GM03348 (cell line): Measurements from ENCODE around the gene PHYKPL.
"Not testable (repeated sequence)": the region's sequence is repeated elsewhere in the genome, so short reads cannot be mapped to it uniquely, and the experiment has no call there.

ENCODE experiments used
- DNase-seq: peaks from one replicate; pipeline ENCODE4 v3.0.0; 2012; ENCODE audit warnings: low spot score

Gene PHYKPL

DNA sequence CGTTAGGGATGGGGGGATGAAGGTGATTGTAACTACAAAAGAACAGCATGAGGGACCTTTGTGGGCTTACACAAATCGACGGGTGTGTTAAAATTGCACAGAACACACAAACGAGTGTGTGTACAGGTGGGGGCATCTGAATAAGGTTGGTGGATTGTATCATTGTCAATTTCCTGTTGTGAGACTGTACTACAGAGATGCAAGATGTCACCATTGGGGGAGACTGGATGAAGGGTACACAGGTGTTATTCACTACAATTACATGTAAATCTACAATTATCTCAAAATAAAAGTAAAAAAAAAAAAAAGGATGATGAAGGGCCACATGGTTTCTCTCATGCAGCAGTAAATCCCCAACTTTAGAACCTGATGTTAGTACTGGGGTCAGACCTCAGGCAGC is 31.4 kb upstream of the PHYKPL start:
- DNase-seq, result no peak

GRCh38 chr5:178261666-178262600 is 29.3 kb upstream of the PHYKPL start:
- DNase-seq, result no peak

GRCh38 chr5:178259623-178260536 is 27.3 kb upstream of the PHYKPL start:
- DNase-seq, result no peak

- DNase-seq, result no peak
These were observed 25.0 kb upstream of the PHYKPL start for GRCh38 chr5:178257650-178258049.

- no peak for DNase-seq
These were observed 24.1 kb upstream of the PHYKPL start for GRCh38 chr5:178256746-178257145.

DNA sequence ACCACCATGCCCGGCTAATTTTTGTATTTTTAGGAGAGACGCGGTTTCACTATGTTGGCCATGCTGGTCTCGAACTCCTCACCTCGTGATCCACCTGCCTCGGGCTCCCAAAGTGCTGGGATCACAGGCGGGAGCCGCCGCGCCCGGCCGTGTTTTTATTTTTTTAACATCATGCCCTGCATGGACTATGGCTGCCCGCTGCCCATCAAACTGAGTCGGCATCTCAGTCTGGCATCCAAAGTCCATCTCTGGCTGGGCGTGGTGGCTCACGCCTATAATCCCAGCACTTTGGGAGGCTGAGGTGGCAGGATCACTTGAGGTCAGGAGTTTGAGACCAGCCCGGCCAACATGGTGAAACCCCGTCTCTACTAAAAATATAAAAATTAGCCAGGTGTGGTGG is 21.0 kb upstream of the PHYKPL start:
- DNase-seq, result not testable (repeated sequence)

- DNase-seq, result no peak
These were observed 19.7 kb upstream of the PHYKPL start for GRCh38 chr5:178252258-178252657.

- no peak for DNase-seq
These were observed 17.7 kb upstream of the PHYKPL start for GRCh38 chr5:178250263-178250662.

DNA sequence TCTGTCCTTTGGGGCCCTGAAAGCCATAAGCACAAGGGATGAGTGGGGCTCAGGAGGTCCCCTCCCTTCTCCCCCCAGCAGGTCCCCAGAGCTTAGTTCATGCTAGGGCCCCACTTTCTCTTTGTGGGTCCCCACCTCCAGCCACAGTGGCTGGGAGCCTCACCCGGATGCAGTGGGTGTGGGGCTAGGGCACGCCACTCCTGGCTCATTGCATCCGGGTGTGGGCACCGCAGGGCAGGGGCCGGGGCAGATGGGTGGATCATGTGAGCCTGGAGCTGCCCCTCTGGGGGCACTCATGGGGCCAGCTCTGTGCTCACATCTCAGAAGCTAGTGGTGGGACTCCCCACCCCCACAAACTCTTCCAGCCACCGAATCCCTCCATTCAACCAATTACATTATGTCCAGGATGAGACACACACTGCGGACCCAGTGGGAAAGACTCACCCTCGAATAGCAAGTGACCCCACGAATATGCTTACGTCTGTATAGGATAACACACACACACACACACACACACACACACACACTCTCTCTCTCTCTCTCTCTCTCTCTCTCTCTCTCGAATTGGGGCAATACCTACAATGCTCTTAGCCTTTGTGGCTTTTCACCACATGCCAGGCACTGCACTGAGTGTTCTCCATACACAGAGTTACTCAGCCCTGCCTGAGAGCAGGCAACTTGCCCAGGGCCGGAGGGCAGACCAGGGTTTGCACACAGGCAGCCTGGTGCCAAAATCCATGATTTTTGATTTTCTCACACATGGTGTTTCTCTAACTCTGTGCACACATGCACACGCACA is 16.8 kb upstream of the PHYKPL start:
- peak; percentile 38 for DNase-seq

DNA sequence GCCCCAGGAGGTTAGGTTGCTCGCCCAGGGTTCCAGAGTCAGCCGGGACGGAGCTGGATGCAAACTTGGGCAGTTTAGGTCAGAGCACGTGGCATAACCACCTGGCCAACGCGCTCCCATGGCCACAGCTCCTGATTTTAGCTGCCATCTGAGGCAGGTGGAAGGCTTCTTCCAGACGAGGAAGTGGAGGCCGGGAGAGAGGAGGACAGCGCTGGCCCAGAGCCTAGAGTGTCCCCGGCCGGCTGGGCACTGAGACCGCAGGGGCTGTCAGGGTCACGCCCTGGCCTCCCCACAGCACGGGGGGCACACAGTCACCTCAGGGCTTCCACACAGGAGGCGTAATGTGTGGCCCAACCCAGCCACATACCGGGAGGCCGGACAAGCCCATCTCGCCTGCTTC is 16.1 kb upstream of the PHYKPL start:
- DNase-seq, result no peak

DNA sequence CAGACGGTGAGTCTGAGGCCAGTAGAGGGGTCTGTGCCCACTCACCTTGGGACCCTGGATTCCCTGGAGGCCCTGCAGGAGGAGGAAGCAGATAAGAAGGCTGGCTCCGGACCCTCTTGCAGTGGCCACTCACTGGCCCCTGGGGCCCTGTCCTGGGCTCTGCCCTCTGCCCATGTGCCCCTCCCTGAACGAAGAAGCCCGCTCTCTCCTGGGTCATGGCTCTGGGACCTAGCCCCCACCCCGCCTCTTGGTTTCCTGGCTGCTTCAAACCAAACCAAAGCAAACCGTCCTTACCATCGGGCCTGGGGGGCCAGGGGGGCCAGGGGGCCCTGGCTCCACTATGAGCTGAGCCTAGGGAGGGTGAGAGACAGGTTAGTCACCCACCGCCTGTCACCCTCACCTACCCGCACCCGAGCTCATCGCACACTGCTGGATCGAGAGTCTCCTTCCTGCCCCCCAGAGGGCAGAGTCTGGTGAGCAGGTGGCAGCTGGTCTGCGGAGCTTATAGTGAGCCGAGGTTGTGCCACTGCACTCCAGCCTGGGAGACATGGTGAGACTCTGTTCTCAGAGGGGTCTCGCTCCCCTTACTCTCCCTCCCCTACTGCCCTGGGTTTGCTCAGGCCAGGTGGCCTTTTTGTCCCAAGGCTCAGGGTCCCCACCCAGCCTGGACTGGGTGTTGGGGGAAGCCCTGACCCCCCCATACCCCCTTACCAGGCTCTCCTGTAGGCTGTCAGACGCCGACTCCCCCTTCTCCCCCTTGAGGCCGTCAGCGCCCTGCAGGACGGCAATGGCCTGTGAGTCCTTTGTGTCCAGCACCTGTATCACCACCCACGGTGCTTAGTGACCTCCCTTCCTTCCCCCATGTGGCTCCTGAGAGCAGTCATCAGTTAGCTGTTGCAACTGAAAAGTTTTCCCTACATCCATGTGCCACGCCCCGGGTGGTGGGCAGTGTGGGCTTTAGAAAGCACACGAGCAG is 15.2 kb upstream of the PHYKPL start:
- no peak for DNase-seq

DNA sequence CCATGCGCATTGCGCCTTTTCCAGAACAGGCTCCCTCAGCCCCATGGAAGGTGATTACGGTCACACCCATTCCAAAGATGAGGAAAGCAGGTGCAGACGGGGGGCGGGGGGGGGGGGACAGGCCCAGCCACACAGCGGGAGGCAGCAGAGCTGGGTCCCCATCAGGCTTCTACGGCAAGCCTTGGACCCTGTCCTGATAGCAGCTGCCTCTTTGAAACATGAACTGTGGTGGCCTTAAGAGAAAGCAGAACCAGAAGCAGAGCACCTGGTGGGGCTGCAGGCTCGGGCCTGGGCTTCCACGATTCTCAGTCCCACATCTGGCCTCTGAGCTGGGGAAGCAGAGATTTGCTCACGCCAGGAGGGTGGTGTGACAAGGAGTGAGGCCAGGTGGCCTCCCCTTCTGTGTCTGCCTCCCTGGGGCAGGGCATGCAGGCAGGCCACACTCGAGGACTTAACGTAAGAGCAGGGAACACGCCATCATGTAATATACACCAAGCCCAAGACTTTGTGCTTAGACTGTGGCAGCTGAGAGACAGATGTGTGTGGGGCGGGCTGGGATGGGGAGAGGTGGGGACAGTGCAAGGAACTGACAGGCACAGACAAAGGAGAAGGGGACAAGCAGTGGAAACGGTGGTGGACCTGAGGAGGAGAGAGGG is 14.2 kb upstream of the PHYKPL start:
- DNase-seq, result no peak

DNA sequence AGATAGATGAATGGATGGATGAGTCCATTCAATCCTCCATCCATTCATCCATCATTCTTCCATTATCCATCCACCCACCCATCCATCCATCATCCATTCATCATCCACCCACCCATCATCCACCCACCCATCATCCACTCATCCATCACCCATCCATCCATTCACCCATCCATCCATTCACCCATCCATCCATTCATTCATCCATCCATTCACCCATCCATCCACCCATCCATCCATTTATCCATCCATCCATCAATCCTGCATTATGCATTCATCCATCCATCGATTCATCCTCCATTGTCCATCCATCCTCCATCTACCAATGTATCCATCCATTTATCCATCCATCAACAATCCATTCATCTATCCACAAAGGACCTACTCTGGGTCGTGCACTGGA is 12.8 kb upstream of the PHYKPL start:
- no peak for DNase-seq

DNA sequence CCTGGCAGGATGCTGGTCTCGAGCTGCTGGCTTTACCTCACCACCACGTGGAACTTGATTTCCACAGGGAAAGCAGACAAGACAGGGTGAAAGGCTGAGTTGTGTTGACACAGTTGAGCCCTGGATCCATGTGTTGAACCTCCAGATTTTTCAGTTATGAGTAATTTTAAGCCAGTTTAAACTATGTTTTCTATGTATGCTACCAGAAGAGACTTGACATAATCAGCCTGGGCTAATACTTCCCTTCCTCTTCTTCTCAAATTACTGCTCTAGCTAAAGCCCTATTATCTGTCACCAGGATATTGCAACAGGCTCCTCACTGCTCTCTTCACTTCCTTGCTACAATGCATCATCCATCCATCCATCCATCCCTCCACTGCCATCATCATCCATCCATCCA is 12.0 kb upstream of the PHYKPL start:
- DNase-seq, result no peak

DNA sequence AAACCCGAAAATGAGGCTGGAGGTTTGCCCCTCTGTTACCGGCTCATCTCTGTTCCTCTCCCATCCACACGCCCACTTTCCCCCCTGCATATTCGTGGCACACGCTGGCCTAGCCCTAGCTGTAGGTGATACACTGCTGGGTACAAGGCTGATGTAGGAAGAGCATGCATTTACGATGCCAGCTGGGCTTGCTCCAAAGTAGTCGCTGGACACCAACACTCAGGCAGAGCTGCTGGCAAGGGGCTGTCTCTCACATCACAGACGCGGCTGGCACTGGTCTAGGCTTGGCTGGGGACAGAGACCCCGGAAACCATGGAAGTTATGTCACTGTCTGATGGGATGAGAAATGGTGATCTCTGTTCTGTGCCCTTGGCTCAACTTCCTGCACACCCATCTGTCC is 9.8 kb upstream of the PHYKPL start:
- no peak for DNase-seq

GRCh38 chr5:178241688-178242231 is 9.2 kb upstream of the PHYKPL start:
- DNase-seq, result no peak

DNA sequence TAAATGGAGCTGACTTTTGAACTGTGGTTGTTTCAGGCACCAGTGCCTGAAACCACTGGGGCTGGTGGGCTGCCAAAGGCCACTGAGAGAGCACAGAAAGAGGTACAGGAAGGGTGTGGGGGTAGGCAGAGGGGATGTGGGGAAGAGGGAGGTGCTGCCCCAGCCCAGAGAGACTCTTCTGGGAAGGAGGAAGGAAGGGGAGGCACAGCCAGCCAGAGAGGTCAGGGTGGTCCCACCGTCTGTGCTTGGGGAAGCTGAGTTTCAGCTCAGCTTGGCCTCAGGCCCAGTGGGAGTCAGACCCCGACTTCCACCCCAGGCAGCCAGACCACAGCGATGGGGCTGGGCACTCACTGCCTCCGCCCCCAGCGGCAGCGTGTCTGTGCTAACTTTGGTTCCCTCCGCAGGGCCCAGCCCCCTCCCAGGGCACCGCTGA is 8.6 kb upstream of the PHYKPL start:
- no peak for DNase-seq

DNA sequence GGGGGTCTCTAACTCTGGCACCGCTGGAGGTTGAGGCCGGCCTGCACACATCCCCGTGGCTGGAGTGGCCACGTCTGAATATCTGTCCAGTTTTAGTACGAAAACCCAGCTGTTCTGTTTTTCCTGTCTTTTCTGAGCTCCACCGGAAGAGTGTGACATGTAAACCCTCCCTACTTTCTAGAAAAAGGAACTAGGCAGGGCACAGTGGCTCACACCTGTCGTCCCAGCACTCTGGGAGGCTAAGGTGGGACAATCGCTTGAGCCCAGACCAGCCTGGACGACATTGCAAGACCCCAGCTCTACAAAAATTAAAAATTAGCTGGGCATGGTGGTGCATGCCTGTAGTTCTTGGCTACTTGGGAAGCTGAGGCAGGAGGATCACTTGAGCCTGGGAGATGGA is 8.2 kb upstream of the PHYKPL start:
- no peak for DNase-seq

DNA sequence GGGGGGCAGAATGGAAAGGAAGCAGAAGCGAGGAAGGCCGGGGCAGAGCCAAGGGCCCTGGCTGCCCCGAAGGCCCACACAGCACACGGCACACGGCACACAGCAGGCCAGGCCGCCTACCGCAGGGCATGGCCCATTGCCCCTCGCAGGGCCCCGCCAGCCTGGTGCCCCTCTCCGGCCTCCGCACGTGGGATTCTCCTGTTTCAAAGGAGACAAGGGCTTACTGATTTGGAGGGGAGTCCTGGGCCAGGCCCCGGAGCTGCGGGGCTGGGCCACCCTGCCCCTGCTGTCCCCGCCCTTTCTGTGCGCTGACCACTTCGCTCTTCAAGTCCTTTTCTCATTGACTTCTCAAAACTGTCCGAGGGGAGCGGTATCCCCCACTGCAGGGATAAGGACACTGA is 7.7 kb upstream of the PHYKPL start:
- no peak for DNase-seq
